Progenitor cell of endocrine pancreas (in vitro differentiated cells): ENCODE results near the gene LRRC73. TPM values are rescaled to one million over a fixed set of nuclear protein-coding genes. Genes with fewer than 3 reads are reported as not detected.
"Not testable (repeated sequence)": the region's sequence is repeated elsewhere in the genome, so short reads cannot be mapped to it uniquely, and the experiment has no call there.

Source experiments
- DNase-seq: peaks from one replicate; pipeline ENCODE4 v3.0.0; 2021; ENCODE audit warnings: low spot score; ENCODE audit not compliant: unreplicated experiment
- H3K27ac Mint-ChIP-seq: 2 replicates; pipeline ENCODE4 v1.8.0; 2021; ENCODE audit warnings: mild to moderate bottlenecking, moderate library complexity, mixed read lengths
- H3K27me3 Mint-ChIP-seq: 2 replicates; pipeline ENCODE4 v1.8.0; 2021; ENCODE audit warnings: mixed read lengths
- H3K36me3 Mint-ChIP-seq: 2 replicates; pipeline ENCODE4 v1.8.0; 2022; ENCODE audit warnings: mixed read lengths; ENCODE audit not compliant: insufficient read depth
- H3K4me1 Mint-ChIP-seq: 2 replicates; pipeline ENCODE4 v1.8.0; 2021; ENCODE audit warnings: low read depth, mixed read lengths
- H3K4me3 Mint-ChIP-seq: 2 replicates; pipeline ENCODE4 v1.8.0; 2021; ENCODE audit warnings: low read depth, mild to moderate bottlenecking, moderate library complexity, mixed read lengths
- H3K9me3 Mint-ChIP-seq: 2 replicates; pipeline ENCODE4 v1.8.0; 2021; ENCODE audit warnings: low read depth, mixed read lengths
- total RNA-seq: library from RNA; stranded (reverse); gene quantifications from 2 replicates; pipeline ENCODE4 v1.2.1, GENCODE V29; 2021
- TF ChIP-seq, protein P1 (sequence below): fragments of 200-600 bp; sonication (generic); IDR thresholded peaks from one replicate; pipeline ENCODE4 v1.5.0; 2021; ENCODE audit warnings: antibody characterized with exemption, mild to moderate bottlenecking; ENCODE audit not compliant: unreplicated experiment

Gene LRRC73
- total RNA-seq, 1 donor from 2014 or later, result 1.5 TPM

DNA sequence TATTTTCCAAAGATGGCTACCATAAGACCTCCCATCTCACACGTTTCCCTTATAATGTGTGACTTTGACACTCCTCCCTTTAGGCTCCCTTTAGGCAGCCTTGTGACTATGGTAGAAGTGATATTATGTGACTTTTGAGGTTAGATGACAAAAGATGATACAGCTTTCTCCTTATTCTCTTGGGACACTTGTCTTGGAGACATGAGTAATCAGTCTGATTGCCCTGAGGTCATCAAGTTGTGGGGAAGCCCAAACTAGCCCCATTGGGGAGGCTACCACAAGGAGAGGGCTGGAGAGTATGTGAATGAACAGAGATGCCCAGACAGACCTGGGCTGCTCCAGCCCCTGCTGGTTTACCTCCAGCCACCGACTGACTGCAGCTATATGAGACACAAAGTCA is 44.2 kb downstream of the LRRC73 start:
- Mint-ChIP-seq H3K9me3 (no peaks in the 10 kb centered on the region), H3K27ac (no peak overlapping the region), H3K27me3 (peaks cover 26% of the 10 kb centered on the region), H3K4me3 (no peak overlapping the region), H3K4me1 (peaks cover 5% of the 10 kb centered on the region), H3K36me3 (no peaks in the 10 kb centered on the region)
- TF ChIP-seq, protein P1, sequence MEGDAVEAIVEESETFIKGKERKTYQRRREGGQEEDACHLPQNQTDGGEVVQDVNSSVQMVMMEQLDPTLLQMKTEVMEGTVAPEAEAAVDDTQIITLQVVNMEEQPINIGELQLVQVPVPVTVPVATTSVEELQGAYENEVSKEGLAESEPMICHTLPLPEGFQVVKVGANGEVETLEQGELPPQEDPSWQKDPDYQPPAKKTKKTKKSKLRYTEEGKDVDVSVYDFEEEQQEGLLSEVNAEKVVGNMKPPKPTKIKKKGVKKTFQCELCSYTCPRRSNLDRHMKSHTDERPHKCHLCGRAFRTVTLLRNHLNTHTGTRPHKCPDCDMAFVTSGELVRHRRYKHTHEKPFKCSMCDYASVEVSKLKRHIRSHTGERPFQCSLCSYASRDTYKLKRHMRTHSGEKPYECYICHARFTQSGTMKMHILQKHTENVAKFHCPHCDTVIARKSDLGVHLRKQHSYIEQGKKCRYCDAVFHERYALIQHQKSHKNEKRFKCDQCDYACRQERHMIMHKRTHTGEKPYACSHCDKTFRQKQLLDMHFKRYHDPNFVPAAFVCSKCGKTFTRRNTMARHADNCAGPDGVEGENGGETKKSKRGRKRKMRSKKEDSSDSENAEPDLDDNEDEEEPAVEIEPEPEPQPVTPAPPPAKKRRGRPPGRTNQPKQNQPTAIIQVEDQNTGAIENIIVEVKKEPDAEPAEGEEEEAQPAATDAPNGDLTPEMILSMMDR, result no peak
- no peak for DNase-seq

DNA sequence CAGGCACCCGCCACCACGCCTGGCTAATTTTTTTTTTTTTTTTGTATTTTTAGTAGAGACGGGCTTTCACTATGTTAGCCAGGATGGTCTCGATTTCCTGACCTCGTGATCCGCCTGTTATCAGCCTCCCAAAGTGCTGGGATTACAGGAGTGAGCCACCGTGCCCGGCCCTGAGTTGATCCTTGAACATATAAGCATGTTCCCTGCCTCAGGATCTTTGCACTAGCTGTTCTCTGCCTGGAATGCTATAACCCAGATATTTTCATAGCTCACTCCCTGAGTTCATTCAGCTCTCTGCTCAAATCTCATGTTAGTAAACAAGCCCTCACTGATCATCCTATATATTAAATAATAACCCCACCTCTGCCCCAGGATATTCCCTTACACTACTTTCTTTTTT is 45.8 kb downstream of the LRRC73 start:
- H3K36me3 Mint-ChIP-seq, result no peaks in the 10 kb centered on the region
- TF ChIP-seq, protein P1, result no peak
- no peaks in the 10 kb centered on the region for H3K9me3 Mint-ChIP-seq
- peaks cover 35% of the 10 kb centered on the region for H3K27me3 Mint-ChIP-seq
- no peak overlapping the region for H3K27ac Mint-ChIP-seq
- no peak overlapping the region for H3K4me3 Mint-ChIP-seq
- H3K4me1 Mint-ChIP-seq, result peaks cover 1% of the 10 kb centered on the region
- no peak for DNase-seq

DNA sequence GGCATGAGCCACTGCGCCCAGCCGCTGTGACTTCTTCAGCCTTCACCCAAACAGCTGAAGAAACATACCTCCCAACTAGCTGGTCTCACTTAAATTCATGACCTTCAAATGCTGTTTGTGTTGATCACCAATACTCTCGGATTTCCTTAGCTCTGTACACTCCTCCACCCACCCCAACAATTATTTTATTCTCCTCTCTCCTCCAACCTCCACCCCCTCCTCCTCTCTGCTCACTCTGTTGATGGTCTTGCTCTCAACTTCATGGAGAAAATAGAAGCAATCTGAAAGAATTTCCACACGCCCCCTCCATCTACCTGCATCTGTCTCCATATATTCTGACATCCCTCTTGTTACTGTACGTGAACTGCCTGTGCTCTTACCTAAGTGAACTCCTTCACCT is 48.2 kb downstream of the LRRC73 start:
- no peaks in the 10 kb centered on the region for H3K36me3 Mint-ChIP-seq
- TF ChIP-seq, protein P1, result no peak
- no peaks in the 10 kb centered on the region for H3K9me3 Mint-ChIP-seq
- no peak overlapping the region for H3K27ac Mint-ChIP-seq
- H3K4me1 Mint-ChIP-seq, result no peaks in the 10 kb centered on the region
- H3K27me3 Mint-ChIP-seq, result peaks cover 36% of the 10 kb centered on the region
- H3K4me3 Mint-ChIP-seq, result no peak overlapping the region
- DNase-seq, result no peak

DNA sequence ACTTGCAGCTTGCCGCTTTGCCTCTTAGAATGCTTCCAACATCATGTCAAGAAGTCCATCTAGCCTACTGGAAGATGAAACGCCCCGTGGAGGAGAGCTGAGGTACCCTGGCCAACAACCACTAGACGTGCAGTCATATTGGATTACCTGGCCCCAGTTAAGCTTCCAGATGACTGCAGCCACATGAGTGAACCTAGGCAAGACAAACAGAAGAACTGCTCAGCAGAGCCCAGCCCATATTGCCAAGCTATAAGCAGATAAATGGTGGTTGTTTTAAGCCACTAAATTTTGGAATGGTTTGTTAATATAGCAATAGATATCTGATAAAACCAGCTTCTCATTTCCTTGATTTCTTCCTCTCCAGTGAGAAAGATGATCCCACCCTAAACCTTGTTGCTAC is 50.1 kb downstream of the LRRC73 start:
- Mint-ChIP-seq H3K4me1 (peaks cover 5% of the 10 kb centered on the region), H3K36me3 (peaks cover 2% of the 10 kb centered on the region), H3K4me3 (no peak overlapping the region), H3K27ac (no peak overlapping the region), H3K27me3 (peaks cover 48% of the 10 kb centered on the region), H3K9me3 (no peaks in the 10 kb centered on the region)
- TF ChIP-seq, protein P1, result no peak
- no peak for DNase-seq

DNA sequence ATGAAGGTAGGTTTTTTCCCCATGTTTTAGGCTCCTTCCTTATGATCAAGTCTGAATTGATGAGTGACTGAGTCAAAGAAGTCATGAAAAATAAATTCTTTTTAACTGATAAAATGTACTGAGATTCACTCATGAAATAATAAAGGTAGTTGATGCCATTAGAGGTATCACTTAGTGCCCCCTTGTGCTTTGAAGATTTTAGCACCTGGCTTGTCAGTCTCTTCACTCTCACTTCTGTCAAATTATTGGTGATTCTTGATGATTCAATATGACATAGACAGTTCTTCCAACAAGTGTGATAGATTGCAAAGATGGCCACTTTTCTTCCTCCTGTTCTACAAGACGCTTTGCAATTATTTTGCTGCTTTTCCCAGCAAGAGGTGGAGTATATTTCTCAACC is 50.6 kb downstream of the LRRC73 start:
- TF ChIP-seq, protein P1, result no peak
- Mint-ChIP-seq H3K4me3 (no peak overlapping the region), H3K36me3 (peaks cover 2% of the 10 kb centered on the region), H3K27ac (no peak overlapping the region), H3K27me3 (peaks cover 48% of the 10 kb centered on the region), H3K9me3 (no peaks in the 10 kb centered on the region), H3K4me1 (peaks cover 5% of the 10 kb centered on the region)
- DNase-seq, result no peak

DNA sequence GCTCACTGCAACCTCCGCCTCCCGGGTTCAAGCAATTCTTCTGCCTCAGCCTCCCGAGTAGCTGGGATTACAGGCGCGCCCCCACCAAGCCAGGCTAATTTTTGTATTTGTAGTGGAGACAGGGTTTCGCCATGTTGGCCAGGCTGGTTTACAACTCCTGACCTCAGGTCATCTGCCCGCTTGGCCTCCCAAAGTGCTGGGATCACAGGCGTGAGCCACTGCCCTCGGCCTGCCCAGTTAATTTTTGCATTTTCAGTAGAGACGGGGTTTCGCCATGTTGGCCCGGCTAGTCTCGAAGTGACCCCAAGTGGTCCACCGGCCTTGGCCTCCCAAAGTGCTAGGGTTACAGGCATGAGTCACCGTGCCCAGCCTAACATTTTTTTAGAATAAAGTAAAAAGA is 52.0 kb downstream of the LRRC73 start:
- H3K4me1 Mint-ChIP-seq, H3K36me3 Mint-ChIP-seq, H3K4me3 Mint-ChIP-seq, H3K9me3 Mint-ChIP-seq, DNase-seq, H3K27ac Mint-ChIP-seq: not testable (repeated sequence)
- H3K27me3 Mint-ChIP-seq, result peaks cover 54% of the 10 kb centered on the region
